IMR-90 (cell line): ENCODE results near the gene ADGRF5. TPM values are rescaled to one million over a fixed set of nuclear protein-coding genes. Genes with fewer than 3 reads are reported as not detected.
"Not testable (repeated sequence)": the region's sequence is repeated elsewhere in the genome, so short reads cannot be mapped to it uniquely, and the experiment has no call there.

ENCODE experiments used
- ATAC-seq: fragments of 200-7000 bp; cut with Tn5 transposase; 2 replicates; pipeline ENCODE4 v1.9.1; 2020; ENCODE audit warnings: low read depth, mild to moderate bottlenecking, moderate library complexity
- BruUV-seq: library from RNA; stranded (reverse); fragments of 400-500 nt; replicated peaks from 2 replicates; lab custom pipeline; 2021; lab: Mats Ljungman, UMichigan
- CTCF ChIA-PET: fragments of 300-600 bp; formaldehyde crosslinking; extraction: SDS; loops from one replicate; lab custom pipeline; 2021; ENCODE audit warnings: antibody characterized with exemption; lab: Yijun Ruan, JAX
- POLR2A ChIA-PET: fragments of 300-600 bp; sonication (Branson Sonifier 250); formaldehyde crosslinking; loops from one replicate; lab custom pipeline; 2022; ENCODE audit warnings: antibody characterized with exemption; ENCODE audit not compliant: unreplicated experiment; lab: Charles Lee
- DNase-seq: peaks from one replicate; pipeline ENCODE4 v3.0.0; 2013
- H2AFZ ChIP-seq: replicated peaks from 2 replicates; pipeline ENCODE3; 2013; ENCODE audit warnings: low read length, mild to moderate bottlenecking; ENCODE audit not compliant: poor library complexity
- H2AK5ac ChIP-seq: 2 replicates; pipeline ENCODE4 v1.6.1; 2013; ENCODE audit warnings: low read depth, low read length, inconsistent platforms
- H2AK9ac ChIP-seq: replicated peaks from 2 replicates; pipeline ENCODE3; 2013; ENCODE audit warnings: mild to moderate bottlenecking, low read depth, low read length, moderate library complexity; ENCODE audit not compliant: poor library complexity
- H2BK120ac ChIP-seq: 2 replicates; pipeline ENCODE4 v1.6.1; 2013; ENCODE audit warnings: low read depth, low read length, inconsistent platforms
- H2BK15ac ChIP-seq: 3 replicates; pipeline ENCODE4 v1.6.1; 2013; ENCODE audit warnings: low read depth, low read length, inconsistent platforms
- H2BK20ac ChIP-seq: 2 replicates; pipeline ENCODE4 v1.6.1; 2013; ENCODE audit warnings: low read depth, mild to moderate bottlenecking, inconsistent platforms, low read length, moderate library complexity
- H2BK5ac ChIP-seq: 2 replicates; pipeline ENCODE4 v1.6.1; 2013; ENCODE audit warnings: mild to moderate bottlenecking, low read depth, low read length, inconsistent platforms; ENCODE audit not compliant: poor library complexity, severe bottlenecking
- H3K14ac ChIP-seq: replicated peaks from 2 replicates; pipeline ENCODE4 v1.6.1; 2013; ENCODE audit warnings: low read depth, low read length, inconsistent platforms
- H3K18ac ChIP-seq: 2 replicates; pipeline ENCODE4 v1.6.1; 2013; ENCODE audit warnings: low read depth, low read length, control low read depth
- H3K23ac ChIP-seq: 2 replicates; pipeline ENCODE4 v1.6.1; 2013; ENCODE audit warnings: low read depth, low read length, inconsistent platforms
- H3K27ac ChIP-seq: 2 replicates; pipeline ENCODE4 v1.5.1; 2013; ENCODE audit warnings: mild to moderate bottlenecking, control low read depth, low read length; ENCODE audit not compliant: insufficient read depth
- H3K27me3 ChIP-seq: 2 replicates; pipeline ENCODE4 v1.6.1; 2013; ENCODE audit warnings: low read length; ENCODE audit not compliant: control insufficient read depth, insufficient read depth
- H3K36me3 ChIP-seq: 2 replicates; pipeline ENCODE4 v1.6.1; 2013; ENCODE audit warnings: low read length, mixed read lengths; ENCODE audit not compliant: control insufficient read depth, insufficient read depth
- H3K4ac ChIP-seq: 2 replicates; pipeline ENCODE4 v1.6.1; 2013; ENCODE audit warnings: low read depth, low read length, inconsistent platforms
- H3K4me1 ChIP-seq: 2 replicates; pipeline ENCODE4 v1.6.1; 2013; ENCODE audit warnings: low read length, mixed read lengths; ENCODE audit not compliant: control insufficient read depth, insufficient read depth
- H3K4me2 ChIP-seq: 2 replicates; pipeline ENCODE4 v1.6.1; 2013; ENCODE audit warnings: low read depth, mild to moderate bottlenecking, control low read depth, low read length, moderate library complexity
- H3K4me3 ChIP-seq: 2 replicates; pipeline ENCODE4 v1.5.1; 2013; ENCODE audit warnings: low read depth, mild to moderate bottlenecking, control low read depth, low read length, moderate library complexity; ENCODE audit not compliant: insufficient read depth
- H3K56ac ChIP-seq: 2 replicates; pipeline ENCODE4 v1.6.1; 2013; ENCODE audit warnings: low read length, inconsistent platforms; ENCODE audit not compliant: insufficient read depth; ENCODE audit errors: extremely low read depth
- H3K79me1 ChIP-seq, 2 experiments: 2 replicates each; pipeline ENCODE4 v1.6.1; 2013; ENCODE audit warnings: low read length in 2 of 2, inconsistent platforms in 1 of 2, low read depth in 1 of 2
- H3K9ac ChIP-seq: 2 replicates; pipeline ENCODE4 v1.6.1; 2013; ENCODE audit warnings: low read depth, low read length, control low read depth
- H3K9me1 ChIP-seq: 2 replicates; pipeline ENCODE4 v1.6.1; 2013; ENCODE audit warnings: low read length, inconsistent platforms; ENCODE audit not compliant: insufficient read depth
- H3K9me3 ChIP-seq: 2 replicates; pipeline ENCODE4 v1.6.1; 2013; ENCODE audit warnings: low read length; ENCODE audit not compliant: control insufficient read depth, insufficient read depth
- H4K20me1 ChIP-seq: 2 replicates; pipeline ENCODE4 v1.6.1; 2013; ENCODE audit warnings: low read length, inconsistent platforms; ENCODE audit not compliant: insufficient read depth
- H4K5ac ChIP-seq: 2 replicates; pipeline ENCODE4 v1.6.1; 2013; ENCODE audit warnings: mild to moderate bottlenecking, low read depth, low read length, control low read depth
- H4K8ac ChIP-seq, 2 experiments: 2 replicates each; pipeline ENCODE4 v1.6.1; 2013; ENCODE audit warnings: low read depth in 2 of 2, low read length in 2 of 2, control low read depth in 1 of 2, inconsistent platforms in 1 of 2
- H4K91ac ChIP-seq: 2 replicates; pipeline ENCODE4 v1.6.1; 2013; ENCODE audit warnings: low read depth, low read length, inconsistent platforms; ENCODE audit not compliant: insufficient read depth
- SMC3 ChIP-seq: fragments of 150-350 bp; IDR thresholded peaks from 2 replicates; pipeline ENCODE4 v1.6.1; 2016; ENCODE audit warnings: low read depth, mild to moderate bottlenecking, antibody characterized with exemption, low read length, moderate library complexity
- WGBS, 2 experiments: methylation state at CpG; one replicate each; pipeline versions ENCODE4 v1.1.5 to v1.1.7; 2013; ENCODE audit warnings: missing lambda C conversion rate in 2 of 2; ENCODE audit not compliant: insufficient read length in 1 of 2; ENCODE audit errors: extremely low coverage in 2 of 2; 5-methylcytosine and 5-hydroxymethylcytosine counted together
- dilution Hi-C: fragments of 300-500 bp; cut with HindIII; formaldehyde crosslinking; loops from one replicate; pipeline ENCODE4 v1.14.3; 2018; ENCODE audit warnings: low sequenced_read_pairs; ENCODE audit not compliant: unreplicated experiment
- in situ Hi-C: fragments of 300-500 bp; cut with MboI; formaldehyde crosslinking; loops from 3 replicates; pipeline ENCODE4 v1.14.3; 2019; ENCODE audit warnings: low sequenced_read_pairs, inconsistent platforms, mixed read lengths
- intact Hi-C: fragments of 100-400 bp; cut with micrococcal nuclease; formaldehyde crosslinking; loops from 2 replicates; pipeline ENCODE4 v1.10.0; 2022
- polyA plus RNA-seq, 3 experiments: library from polyadenylated mRNA; depleted of rRNA; stranded (reverse); fragments of >200 nt; gene quantifications; 2 replicates each; pipeline ENCODE4 v1.2.3, GENCODE V29; 2012; ENCODE audit warnings: low replicate concordance in 1 of 3
- total RNA-seq: library from RNA; depleted of rRNA; stranded (reverse); fragments of >200 nt; gene quantifications from 2 replicates; pipeline ENCODE4 v1.2.3, GENCODE V29; 2012
- TF ChIP-seq, protein P1 (sequence below): conservative IDR thresholded peaks from 2 replicates; pipeline ENCODE4 v1.5.1; 2012; ENCODE audit warnings: mild to moderate bottlenecking, low read depth, low read length, improper control_type of control experiment

The ADGRF5 gene
- total and polyA plus RNA-seq, 2 of the 4 experiments (the other 2 are of a cell fraction), result not detected

DNA sequence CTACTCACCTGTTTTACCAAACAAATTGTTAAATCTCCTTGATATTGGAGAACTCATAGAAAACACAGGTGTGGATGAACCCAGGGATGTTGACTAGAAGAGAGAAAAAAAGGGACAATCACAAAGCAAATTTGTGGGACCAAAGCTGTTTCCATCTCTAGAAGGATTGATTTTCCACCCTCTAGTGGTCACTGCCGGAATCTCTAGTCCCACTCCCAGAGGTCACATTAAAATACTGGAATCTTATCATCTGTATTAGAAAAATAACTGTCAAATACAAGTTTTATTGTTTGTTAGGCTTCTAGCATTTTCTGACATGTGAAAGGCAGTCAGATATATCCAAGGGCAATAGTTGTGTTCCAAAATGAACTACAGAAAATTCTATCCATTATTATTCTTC lies 65.8 kb downstream of the ADGRF5 start:
- H2BK20ac ChIP-seq, H3K9ac ChIP-seq, H3K56ac ChIP-seq, in situ Hi-C loops, H4K20me1 ChIP-seq, intact Hi-C loops, H3K14ac ChIP-seq, H2BK120ac ChIP-seq, H3K79me1 ChIP-seq, H3K9me1 ChIP-seq, H2AK9ac ChIP-seq, H4K8ac ChIP-seq, H2BK5ac ChIP-seq, H3K23ac ChIP-seq, H3K9me3 ChIP-seq, H4K91ac ChIP-seq, H2BK15ac ChIP-seq, H2AFZ ChIP-seq, dilution Hi-C loops, H3K36me3 ChIP-seq, H3K27ac ChIP-seq, H3K4ac ChIP-seq, H3K27me3 ChIP-seq, H3K4me2 ChIP-seq, POLR2A ChIA-PET, H4K5ac ChIP-seq, H3K18ac ChIP-seq, H3K4me3 ChIP-seq, H2AK5ac ChIP-seq, BruUV-seq, H3K4me1 ChIP-seq: not testable (repeated sequence)
- CTCF ChIA-PET, result interaction anchor here (0.6 to 0.9 kb wide), 3 partner anchors 10 to 181 kb away, joined by 3 to 4 read pairs (median 3); no protein-coding TSS in a partner anchor
- TF ChIP-seq, protein P1, sequence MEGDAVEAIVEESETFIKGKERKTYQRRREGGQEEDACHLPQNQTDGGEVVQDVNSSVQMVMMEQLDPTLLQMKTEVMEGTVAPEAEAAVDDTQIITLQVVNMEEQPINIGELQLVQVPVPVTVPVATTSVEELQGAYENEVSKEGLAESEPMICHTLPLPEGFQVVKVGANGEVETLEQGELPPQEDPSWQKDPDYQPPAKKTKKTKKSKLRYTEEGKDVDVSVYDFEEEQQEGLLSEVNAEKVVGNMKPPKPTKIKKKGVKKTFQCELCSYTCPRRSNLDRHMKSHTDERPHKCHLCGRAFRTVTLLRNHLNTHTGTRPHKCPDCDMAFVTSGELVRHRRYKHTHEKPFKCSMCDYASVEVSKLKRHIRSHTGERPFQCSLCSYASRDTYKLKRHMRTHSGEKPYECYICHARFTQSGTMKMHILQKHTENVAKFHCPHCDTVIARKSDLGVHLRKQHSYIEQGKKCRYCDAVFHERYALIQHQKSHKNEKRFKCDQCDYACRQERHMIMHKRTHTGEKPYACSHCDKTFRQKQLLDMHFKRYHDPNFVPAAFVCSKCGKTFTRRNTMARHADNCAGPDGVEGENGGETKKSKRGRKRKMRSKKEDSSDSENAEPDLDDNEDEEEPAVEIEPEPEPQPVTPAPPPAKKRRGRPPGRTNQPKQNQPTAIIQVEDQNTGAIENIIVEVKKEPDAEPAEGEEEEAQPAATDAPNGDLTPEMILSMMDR, result peak; percentile 56
- TF ChIP-seq SMC3, result peak; percentile 18; the same call in 1 of the 2 replicates
- WGBS, 2 experiments, result no CpG with 5 or more reads among the region's 1 CpG
- peak; percentile 11 for DNase-seq
- ATAC-seq, result peak; percentile 81

DNA sequence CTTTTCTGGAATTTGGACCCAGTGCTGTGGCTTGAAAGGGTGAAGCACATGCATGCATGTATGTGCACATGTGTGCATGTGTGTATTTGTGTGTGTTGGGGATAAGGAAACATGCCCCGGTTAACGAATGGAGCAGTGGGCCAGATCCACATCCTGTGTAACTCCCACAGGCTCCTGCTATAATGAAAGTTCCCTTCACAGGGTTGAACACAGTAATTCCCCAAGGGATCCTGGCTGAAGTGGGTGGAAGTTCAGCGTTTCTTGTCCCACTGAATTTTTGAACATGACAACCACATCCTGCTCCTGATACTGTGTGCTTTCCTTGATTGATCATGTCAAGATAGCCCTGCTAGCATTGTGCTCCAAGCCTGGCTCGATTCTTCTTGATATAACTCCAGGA lies 70.2 kb downstream of the ADGRF5 start:
- dilution Hi-C loops, H3K79me1 ChIP-seq, H3K36me3 ChIP-seq, H3K18ac ChIP-seq, POLR2A ChIA-PET, intact Hi-C loops, H3K27ac ChIP-seq, H3K23ac ChIP-seq, H3K56ac ChIP-seq, H3K9me1 ChIP-seq, H2BK5ac ChIP-seq, H2AK5ac ChIP-seq, H2BK120ac ChIP-seq, H3K4ac ChIP-seq, H2BK20ac ChIP-seq, in situ Hi-C loops, H2BK15ac ChIP-seq, DNase-seq, H3K4me1 ChIP-seq, H3K9me3 ChIP-seq, H4K91ac ChIP-seq, H3K27me3 ChIP-seq, ATAC-seq, H3K4me3 ChIP-seq, H3K9ac ChIP-seq, H4K8ac ChIP-seq, H4K20me1 ChIP-seq, H3K4me2 ChIP-seq, CTCF ChIA-PET, H3K14ac ChIP-seq, BruUV-seq, H4K5ac ChIP-seq, H2AK9ac ChIP-seq, H2AFZ ChIP-seq: not testable (repeated sequence)
- WGBS, 2 experiments, result no CpG with 5 or more reads among the region's 4 CpGs
